GM23248 (cell line): ENCODE data around the gene TRIM38.
"Not testable (repeated sequence)": the region's sequence is repeated elsewhere in the genome, so short reads cannot be mapped to it uniquely, and the experiment has no call there.

Experiments
- EZH2 ChIP-seq: fragments of 200-600 bp; sonication (generic); IDR thresholded peaks from 2 replicates; pipeline ENCODE4 v1.6.1; 2018; ENCODE audit warnings: antibody characterized with exemption, mild to moderate bottlenecking; ENCODE audit not compliant: insufficient read depth, poor library complexity, severe bottlenecking
- EZH2phosphoT487 ChIP-seq: fragments of 200-600 bp; sonication (generic); IDR thresholded peaks from 2 replicates; pipeline ENCODE4 v1.6.1; 2018; ENCODE audit warnings: antibody characterized with exemption, moderate library complexity, mild to moderate bottlenecking, low read depth; ENCODE audit not compliant: insufficient read depth

GRCh38 chr6:25945738-25946137 is 16.9 kb upstream of the TRIM38 start:
- TF ChIP-seq EZH2, EZH2phosphoT487: not testable (repeated sequence)
